ENCODE results near the gene DPYSL5.
A peak's percentile ranks its signal among the peaks of the same experiment; 100 is the strongest.

Gene DPYSL5

GRCh38 chr2:26969077-26969844 lies 121.3 kb downstream of the DPYSL5 start:
- DNase-seq (ENCODE audit: low spot score): no peak

- DNase-seq (ENCODE audit: low spot score): peak; percentile 94
These were observed 122.5 kb downstream of the DPYSL5 start, which contains the start of gene MAPRE3 for GRCh38 chr2:26970244-26970927. Gene MAPRE3 (plus strand): TSS chr2:26970637. CDS start chr2:27022219, 51,582 bp downstream.

GRCh38 chr2:26970928-26971627 lies 123.1 kb downstream of the DPYSL5 start:
- peak; percentile 24 for DNase-seq (ENCODE audit: low spot score)

DNA sequence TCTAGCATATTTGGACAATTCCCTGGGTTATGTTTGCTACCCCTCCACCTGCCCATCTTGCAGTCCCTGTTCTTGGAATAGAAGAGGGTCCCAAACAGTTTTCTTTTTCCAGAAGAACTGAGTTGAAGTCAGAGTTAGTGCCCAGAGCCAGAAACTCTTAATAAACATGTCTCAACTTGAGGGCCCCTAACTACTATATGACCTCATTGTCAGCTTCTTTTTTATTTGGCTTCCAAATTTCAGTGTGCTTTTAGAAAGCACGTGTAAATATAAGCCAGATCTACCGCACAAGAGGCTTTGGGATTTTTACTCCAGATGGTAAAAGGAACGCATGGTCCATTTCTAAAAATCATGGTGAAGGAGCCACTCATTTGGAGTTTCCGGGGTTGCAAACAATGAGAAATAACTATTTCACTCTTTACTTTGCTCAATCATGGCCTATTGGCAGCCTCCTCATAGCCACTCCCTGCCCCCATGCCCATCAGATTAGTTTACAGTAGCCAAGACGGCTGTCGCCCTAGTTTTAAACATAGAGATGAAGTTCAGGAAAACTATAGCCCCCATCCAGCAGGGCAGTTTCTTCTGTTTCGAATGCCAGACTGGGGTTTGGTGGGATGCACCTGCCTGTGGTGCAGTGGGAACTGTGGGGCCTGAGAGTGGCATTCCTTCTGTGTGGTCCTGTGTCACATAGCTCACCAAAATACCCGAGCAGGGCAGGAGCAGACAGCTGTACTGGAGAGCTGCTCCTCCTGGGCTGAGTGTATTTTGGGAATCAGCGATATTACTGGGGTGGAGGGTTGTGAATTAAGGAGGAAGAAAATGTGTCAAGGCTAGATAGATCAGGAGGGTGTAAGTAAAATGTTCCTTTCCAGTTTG lies 124.2 kb downstream of the DPYSL5 start:
- no peak for DNase-seq (ENCODE audit: low spot score)

- no peak for DNase-seq (ENCODE audit: low spot score)
These were observed 126.4 kb downstream of the DPYSL5 start for GRCh38 chr2:26974352-26974751.

DNA sequence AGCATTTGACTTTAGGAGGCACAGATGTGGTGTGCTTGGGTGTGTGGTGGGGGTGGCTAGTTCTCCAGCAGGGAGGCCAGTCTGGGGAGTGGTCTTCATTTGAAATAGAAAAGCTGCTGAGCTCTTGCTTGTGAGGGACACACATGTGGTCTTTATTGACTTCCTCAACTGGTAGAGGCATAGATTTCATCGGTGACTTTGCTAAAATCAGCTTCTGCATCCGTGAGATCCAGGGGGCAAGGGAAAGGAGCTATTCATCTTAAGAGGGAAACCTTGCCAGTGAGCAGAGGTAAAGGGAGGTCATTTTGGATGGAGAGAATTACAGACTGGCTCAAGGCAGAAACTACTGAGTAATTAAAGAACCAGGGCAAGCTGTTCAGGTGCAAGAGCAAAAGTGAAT lies 127.2 kb downstream of the DPYSL5 start:
- DNase-seq (ENCODE audit: low spot score): no peak

DNA sequence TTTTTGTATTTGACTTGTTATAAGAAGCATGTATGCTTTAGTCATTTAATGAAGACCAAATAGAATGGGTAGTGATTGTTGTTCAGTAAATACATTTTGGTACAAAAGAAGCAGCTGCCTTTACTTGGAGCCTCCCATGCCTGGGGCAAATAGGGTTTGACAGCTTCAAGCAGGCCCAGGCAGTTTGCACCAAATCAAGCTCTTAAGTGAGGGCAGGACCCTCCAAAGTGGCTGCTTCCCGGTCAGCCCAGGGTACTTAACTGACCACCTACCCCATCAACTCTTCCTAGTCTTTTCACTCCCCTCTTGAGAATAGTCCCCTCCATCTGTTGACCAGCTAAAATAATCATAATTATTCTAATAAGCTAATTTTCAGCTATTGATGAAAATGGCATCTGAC lies 127.7 kb downstream of the DPYSL5 start:
- DNase-seq (ENCODE audit: low spot score): no peak

- DNase-seq (ENCODE audit: low spot score): peak; percentile 75
These were observed 128.3 kb downstream of the DPYSL5 start for GRCh38 chr2:26976237-26976636.

- no peak for DNase-seq (ENCODE audit: low spot score)
These were observed 129.1 kb downstream of the DPYSL5 start for GRCh38 chr2:26977012-26977411.

DNA sequence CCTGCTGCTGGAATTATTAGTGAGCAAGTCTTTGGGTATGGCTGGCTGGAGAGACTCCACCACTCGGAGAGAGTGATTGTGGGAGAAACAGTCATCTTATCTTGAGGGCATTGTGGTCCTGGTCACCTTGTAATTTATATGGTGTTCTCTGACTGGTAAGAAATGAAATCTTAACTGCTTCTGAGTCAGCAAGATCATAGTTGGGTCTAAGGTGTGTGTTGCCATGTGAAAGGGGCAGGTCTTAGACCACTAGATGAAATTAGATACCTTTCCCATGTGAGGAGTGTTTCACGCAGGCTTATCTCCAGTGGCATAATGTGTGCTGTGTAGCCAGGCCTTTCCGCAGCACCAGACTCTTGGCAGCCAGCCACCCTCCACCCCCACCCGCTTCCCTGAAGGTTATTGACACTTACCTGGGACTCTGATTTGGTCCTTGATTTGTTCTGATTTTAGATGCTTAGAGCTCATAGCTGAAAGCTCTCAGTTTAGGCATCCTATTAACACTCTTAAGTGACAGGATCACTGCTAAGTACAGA lies 130.2 kb downstream of the DPYSL5 start:
- DNase-seq (ENCODE audit: low spot score): peak; percentile 19

GRCh38 chr2:26979741-26980140 lies 131.8 kb downstream of the DPYSL5 start:
- no peak for DNase-seq (ENCODE audit: low spot score)

DNA sequence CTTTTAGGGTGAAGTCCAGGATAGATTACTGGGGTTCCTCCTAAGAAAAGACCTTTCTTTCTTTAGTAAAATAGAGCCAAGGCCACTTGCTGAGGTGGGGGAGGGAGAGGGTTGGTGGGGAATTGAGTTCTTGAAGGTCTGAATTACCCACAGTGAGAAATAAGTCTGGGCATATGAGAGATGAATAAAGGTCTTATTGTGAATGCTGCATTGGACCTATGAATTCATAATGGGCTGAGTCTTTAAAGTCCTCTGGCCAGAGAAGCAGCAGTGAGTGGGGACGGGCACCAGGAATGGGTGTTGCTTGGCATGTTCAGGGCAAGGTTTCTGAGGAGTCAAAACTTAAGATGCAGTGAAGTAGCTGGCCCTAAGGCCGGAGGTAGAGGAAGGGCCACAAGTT lies 133.0 kb downstream of the DPYSL5 start:
- no peak for DNase-seq (ENCODE audit: low spot score)

DNA sequence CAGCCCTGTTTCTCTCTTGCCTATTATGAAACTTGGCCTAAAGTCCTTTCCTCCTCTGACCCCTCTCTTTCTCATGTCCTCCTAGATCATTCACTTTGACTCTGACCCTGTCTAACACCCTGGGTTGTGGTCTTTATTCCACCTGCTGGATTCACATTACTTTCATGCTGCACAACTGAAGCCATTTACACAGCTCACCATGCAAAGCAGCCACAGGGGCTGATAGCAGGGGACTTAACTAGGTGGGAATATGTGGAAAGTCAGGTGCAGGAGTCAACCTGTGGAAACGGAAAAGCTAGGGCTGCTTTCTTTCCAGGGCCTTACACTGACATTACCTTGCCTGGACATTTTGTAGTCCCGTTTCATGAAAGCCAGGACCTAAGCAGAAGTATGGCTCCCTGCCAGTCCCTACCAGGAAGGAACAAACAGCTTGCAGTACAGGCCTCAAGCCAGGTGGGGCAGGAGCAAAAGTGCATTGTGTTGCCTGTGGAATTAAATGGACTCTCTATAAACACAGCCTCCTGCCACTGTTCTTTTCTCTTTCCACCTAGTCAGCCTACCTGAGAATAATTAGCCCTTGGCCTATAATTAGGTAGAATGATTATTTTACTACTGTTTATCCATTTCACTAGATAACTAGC lies 134.3 kb downstream of the DPYSL5 start:
- peak; percentile 11 for DNase-seq (ENCODE audit: low spot score)

DNA sequence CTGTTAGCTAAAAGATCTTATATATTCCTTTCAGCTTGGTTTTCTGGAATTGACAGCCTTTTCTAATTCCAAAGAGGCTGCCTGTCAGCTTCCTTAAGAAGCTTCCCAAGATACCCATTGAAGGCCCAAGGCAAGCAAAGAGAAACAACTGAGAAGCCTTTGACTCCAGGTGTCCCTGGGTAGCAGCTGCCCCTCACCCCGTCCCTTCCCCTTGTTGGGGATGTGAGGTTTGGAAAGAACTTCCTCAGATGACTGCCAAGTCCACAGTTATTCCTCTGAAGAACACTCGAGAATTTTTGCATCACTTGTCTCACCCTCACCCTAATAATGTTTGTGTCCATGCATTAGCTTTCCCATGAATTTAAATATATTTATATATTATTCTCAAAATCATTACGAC lies 135.8 kb downstream of the DPYSL5 start:
- no peak for DNase-seq (ENCODE audit: low spot score)

- no peak for DNase-seq (ENCODE audit: low spot score)
These were observed 137.9 kb downstream of the DPYSL5 start for GRCh38 chr2:26985807-26986206.

GRCh38 chr2:26986576-26986975 lies 138.6 kb downstream of the DPYSL5 start:
- no peak for DNase-seq (ENCODE audit: low spot score)

GRCh38 chr2:26988058-26988860 lies 140.3 kb downstream of the DPYSL5 start:
- peak; percentile 68 for DNase-seq (ENCODE audit: low spot score)

- DNase-seq (ENCODE audit: low spot score): peak; percentile 27
These were observed 141.2 kb downstream of the DPYSL5 start for GRCh38 chr2:26989156-26989555.

DNA sequence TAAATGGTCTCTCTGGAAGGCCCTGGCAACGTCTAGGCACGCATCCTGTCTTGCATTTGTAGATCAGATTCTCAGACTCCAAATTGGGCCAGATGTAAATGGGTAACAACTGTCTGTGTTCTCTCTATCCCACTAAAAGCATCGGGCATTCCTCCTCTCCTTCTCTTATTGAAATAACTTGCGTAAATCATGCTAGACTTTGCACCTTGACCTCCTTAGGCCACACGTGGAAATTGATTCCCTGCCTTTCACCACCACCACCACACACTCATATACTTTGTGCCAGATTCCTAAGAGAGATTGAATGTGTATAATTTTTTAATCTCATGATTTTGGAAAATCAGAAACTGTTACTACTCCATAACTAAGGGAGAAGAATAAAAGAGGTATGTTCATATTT lies 143.8 kb downstream of the DPYSL5 start:
- DNase-seq (ENCODE audit: low spot score): no peak

DNA sequence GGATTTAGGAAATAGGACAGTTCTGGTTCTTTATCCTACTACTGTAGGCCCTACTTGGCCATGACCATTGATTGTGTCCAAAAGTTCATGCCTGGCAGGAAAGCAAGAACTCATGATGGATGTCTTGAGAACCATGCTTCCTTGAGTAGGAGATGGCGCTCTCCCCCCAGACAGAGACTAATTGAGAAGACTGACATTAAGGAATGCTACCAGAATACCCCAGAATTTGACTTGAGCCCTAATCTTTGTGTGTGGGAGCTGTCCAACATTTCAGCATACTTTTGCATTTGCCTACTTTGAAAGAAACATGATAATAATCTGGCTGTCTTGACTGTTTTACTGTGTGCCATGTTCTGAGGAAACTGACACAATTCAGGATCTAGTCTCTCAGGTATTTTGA lies 145.8 kb downstream of the DPYSL5 start:
- DNase-seq (ENCODE audit: low spot score): no peak
